NCI-H2107 treated with DMSO at 0.1 percent for 48 hours (cell line): ENCODE results near the gene MXRA7.

Experiments used
- DNase-seq: peaks from one replicate; lab custom pipeline; 2025; ENCODE audit not compliant: unreplicated experiment; lab: John Stamatoyannopoulos, UW

The MXRA7 gene

GRCh38 chr17:76681222-76682137, 29.3 kb downstream of the MXRA7 start:
- peak; percentile 33 for DNase-seq

- DNase-seq: no peak
Measured at GRCh38 chr17:76679239-76679638, 31.5 kb downstream of the MXRA7 start.

- no peak for DNase-seq
Measured at GRCh38 chr17:76678330-76678729, 32.4 kb downstream of the MXRA7 start.

GRCh38 chr17:76677406-76677805, 33.4 kb downstream of the MXRA7 start:
- DNase-seq: no peak

GRCh38 chr17:76676629-76677028, 34.1 kb downstream of the MXRA7 start:
- DNase-seq: no peak

- no peak for DNase-seq
Measured at GRCh38 chr17:76675648-76676047, 35.1 kb downstream of the MXRA7 start.

- no peak for DNase-seq
Measured at GRCh38 chr17:76674600-76674999, 36.2 kb downstream of the MXRA7 start.

GRCh38 chr17:76673729-76674128, 37.0 kb downstream of the MXRA7 start:
- no peak for DNase-seq

GRCh38 chr17:76672892-76673291, 37.9 kb downstream of the MXRA7 start:
- no peak for DNase-seq

GRCh38 chr17:76672270-76672851, 38.4 kb downstream of the MXRA7 start:
- no peak for DNase-seq

- no peak for DNase-seq
Measured at GRCh38 chr17:76671912-76672262, 38.9 kb downstream of the MXRA7 start.

GRCh38 chr17:76671123-76671911, 39.4 kb downstream of the MXRA7 start:
- peak; percentile 96 for DNase-seq

GRCh38 chr17:76670718-76671122, 40.0 kb downstream of the MXRA7 start:
- DNase-seq: no peak

GRCh38 chr17:76670020-76670717, 40.6 kb downstream of the MXRA7 start:
- no peak for DNase-seq

- no peak for DNase-seq
Measured at GRCh38 chr17:76667786-76668453, 42.8 kb downstream of the MXRA7 start.

GRCh38 chr17:76667491-76667755, 43.3 kb downstream of the MXRA7 start:
- DNase-seq: no peak

GRCh38 chr17:76660656-76661042, 50.1 kb downstream of the MXRA7 start:
- DNase-seq: no peak

- DNase-seq: peak; percentile 38
Measured at GRCh38 chr17:76659928-76660655, 50.7 kb downstream of the MXRA7 start.

GRCh38 chr17:76658242-76658662, 52.5 kb downstream of the MXRA7 start:
- no peak for DNase-seq
